Left ventricle myocardium superior (tissue), 1 donor: ENCODE measurements around the gene CMIP. TPM values are rescaled to one million over a fixed set of nuclear protein-coding genes. Genes with fewer than 3 reads are reported as not detected.

Experiments
- ATAC-seq: fragments of 200-7000 bp; cut with Tn5 transposase; one replicate; pipeline ENCODE4 v1.9.1; 2020; ENCODE audit warnings: mild to moderate bottlenecking, moderate library complexity
- DNase-seq: peaks from one replicate; pipeline ENCODE4 v3.0.0-alpha.2; 2020
- intact Hi-C: fragments of 100-400 bp; cut with micrococcal nuclease; formaldehyde crosslinking; loops from one replicate; pipeline ENCODE4 v1.11.0; 2022
- total RNA-seq: library from RNA; stranded (reverse); fragmentation: NEBNext Ultra II Directional; extraction: Animal tissue kit (Norgen Biotek cat#: 25700); gene quantifications from one replicate; pipeline ENCODE4 v1.2.1, GENCODE V29; 2021
- donor health status: DM: no; HTN: yes; CAD: no; lungs with severe emphysema.

Gene CMIP
- total RNA-seq, 1 donor from 2014 or later, result 9.7 TPM

DNA sequence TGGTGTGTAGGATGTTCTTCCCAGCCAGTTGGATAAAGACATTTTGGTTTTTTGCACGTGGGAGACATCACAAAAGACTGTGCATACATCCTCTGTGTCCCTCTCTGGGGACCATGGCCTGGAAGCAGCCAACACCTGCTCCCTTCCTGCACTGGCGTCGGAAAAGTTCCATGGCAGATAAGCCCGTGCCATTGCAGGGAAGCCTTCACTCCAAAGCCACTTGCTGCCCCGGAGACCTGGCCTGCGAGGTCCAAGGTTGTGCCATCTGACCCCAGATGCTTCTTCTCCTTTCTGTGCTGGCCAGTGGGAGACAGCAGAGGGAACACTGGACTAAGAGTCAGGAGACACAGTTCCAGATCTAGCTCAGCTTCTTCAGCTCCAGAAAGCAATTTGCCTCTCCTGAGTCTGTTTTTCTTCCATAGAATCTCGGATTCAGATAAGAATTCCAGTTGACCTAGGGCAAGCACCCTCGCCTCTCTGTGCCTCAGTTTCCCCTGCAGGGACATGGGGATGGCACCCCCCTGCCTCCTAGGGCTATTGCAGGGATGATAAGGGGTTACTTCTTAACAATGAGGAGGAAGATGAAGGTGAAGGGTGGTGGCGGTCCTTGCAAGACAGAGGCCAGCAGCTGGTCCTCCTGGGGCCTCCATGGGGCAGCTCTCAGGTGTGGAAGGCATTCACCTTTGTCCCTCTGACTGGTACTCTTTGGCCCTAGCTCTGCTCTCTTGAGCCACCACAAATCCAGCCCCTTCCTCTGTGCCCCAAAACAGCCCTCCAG, 134.2 kb downstream of the CMIP start:
- intact Hi-C loops, result no loop called here
- DNase-seq (no peak), ATAC-seq (no peak)

DNA sequence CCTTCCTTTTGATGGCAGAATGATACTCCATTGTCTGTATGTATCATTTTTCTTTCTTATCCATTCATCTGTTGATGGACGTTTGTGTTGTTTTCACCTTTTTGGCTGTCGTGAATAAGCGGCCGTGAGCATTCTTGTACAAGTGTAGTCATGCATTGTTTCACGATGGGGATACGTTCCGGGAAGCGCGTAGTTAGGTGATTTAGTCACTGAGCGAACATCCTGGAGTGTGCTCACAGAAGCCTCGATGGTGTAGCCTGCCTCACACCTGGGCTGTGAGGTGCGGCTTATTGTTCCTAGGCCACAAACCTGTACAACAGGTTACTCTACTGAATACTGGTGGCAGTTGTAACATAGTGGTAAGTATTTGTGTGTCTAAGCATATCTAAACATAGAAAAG, 136.5 kb downstream of the CMIP start:
- no peak for DNase-seq
- intact Hi-C loops, result no loop called here
- ATAC-seq, result no peak

DNA sequence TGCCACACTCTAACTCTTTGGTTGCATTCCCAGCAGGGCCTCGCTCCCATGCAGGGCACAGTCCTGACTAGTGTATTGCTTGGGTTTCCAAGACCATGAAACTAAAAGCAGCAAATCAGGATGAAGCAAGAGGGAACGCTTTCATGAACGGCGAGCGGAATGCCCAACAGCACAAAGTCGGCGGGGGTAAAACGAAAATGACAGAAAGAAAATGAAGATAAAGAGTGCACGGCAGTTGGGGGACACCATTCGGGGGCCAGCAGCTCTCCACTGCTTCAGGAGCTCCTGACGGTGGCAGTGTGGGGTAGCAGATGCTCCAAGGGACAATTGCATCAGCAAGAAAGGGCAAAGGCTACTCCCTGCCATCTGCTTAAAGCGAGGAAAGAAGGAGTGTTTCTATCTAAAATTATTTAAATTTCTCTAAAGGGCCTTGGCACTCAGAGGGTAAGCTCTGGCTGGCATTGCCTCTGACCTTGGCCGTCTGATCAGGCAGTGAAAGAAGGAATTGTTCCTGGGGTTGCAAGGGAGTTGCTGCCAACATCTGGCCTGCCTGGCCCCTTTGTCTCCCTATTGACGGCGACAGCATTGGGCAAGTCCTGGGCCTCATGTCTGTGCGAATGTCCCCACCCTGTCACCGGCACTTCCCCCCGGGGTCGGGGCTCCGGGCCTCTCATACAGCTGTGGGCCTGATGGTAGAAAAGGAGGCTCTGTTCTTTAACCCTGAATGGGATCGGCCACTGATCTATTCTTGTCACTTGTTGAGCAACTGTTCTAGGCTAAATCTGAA, 138.2 kb downstream of the CMIP start:
- intact Hi-C loops, result no loop called here
- peak; percentile 66 for ATAC-seq
- DNase-seq, result no peak

GRCh38 chr16:81583893-81584631, 139.5 kb downstream of the CMIP start:
- intact Hi-C loops, result no loop called here
- ATAC-seq, result no peak
- DNase-seq, result no peak

GRCh38 chr16:81585785-81586184, 141.2 kb downstream of the CMIP start:
- ATAC-seq (no peak), DNase-seq (no peak)
- intact Hi-C loops, result no loop called here

GRCh38 chr16:81586417-81586816, 141.8 kb downstream of the CMIP start:
- DNase-seq (no peak), ATAC-seq (no peak)
- intact Hi-C loops, result no loop called here

DNA sequence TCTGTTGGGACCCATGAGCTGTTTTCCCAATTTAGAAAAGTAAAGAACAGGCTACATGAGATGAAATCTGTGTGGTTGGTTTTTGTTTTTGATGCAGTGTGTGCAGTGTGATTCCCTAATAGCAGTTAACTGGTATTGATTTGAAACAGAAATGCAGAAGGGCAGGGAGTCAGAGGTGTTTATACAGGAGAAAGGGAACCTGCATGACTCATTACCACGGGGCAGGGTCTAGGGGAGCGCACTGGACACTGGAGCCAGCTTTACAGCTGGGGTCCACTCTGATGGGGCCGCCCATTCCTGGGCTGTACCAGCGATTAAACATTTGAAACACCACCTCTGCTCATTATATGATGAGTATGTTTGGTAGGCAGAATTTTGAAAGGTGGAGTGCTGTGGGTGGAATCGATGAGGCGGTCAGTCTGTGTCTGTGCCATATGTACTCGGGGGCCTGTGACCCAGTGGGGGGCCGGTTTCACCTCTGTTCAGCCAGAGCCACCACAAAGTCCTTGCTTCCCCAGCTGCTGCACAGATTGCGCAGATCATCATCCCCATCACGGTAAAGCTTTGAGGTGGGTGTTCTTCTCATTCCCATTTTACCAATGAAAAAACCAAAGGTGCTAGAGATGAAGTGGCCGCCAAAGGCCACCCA, 142.5 kb downstream of the CMIP start:
- intact Hi-C loops, result no loop called here
- no peak for ATAC-seq
- DNase-seq, result no peak

- no peak for ATAC-seq
- intact Hi-C loops, result no loop called here
- DNase-seq, result no peak
Observed at GRCh38 chr16:81587626-81588160, 143.1 kb downstream of the CMIP start.

DNA sequence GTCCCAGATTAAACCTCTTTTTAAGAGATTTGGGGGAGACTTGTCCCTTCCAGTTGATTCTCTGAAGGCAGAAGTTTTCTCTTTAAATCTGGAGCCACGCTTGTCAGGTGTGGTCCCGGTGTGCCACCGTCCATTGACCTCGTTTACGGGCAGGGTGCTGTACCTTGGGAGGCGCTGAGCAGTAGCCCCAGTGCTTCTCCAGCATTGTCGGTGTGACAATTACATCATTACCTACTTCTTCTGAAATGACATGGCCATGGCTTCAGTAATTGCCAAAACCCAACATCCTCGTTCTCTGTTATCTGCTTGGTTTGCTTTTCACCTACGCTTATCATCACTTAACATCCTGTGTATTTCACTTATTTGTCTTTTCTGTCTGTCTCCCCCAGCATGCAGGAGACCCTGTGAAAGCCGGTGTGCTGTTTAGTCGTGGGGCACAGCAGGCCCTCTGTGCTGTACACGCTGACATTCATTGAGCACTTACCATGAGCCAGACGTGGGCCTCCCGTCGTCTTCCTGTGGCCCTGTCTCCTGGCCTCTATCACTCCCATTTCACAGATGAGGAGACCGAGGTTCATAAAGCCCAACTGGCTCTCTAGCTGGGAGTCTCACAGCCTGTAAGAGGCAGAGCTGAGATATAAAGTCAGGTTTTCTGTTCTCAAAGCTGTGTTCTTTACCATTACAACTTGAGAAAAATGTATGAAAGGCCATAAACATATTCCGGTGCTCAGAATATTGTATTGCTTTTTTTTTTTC, 143.9 kb downstream of the CMIP start:
- intact Hi-C loops, result no loop called here
- DNase-seq (no peak), ATAC-seq (no peak)

- ATAC-seq, result no peak
- DNase-seq, result no peak
- intact Hi-C loops, result no loop called here
Observed at GRCh38 chr16:81589975-81590650, 145.5 kb downstream of the CMIP start.

DNA sequence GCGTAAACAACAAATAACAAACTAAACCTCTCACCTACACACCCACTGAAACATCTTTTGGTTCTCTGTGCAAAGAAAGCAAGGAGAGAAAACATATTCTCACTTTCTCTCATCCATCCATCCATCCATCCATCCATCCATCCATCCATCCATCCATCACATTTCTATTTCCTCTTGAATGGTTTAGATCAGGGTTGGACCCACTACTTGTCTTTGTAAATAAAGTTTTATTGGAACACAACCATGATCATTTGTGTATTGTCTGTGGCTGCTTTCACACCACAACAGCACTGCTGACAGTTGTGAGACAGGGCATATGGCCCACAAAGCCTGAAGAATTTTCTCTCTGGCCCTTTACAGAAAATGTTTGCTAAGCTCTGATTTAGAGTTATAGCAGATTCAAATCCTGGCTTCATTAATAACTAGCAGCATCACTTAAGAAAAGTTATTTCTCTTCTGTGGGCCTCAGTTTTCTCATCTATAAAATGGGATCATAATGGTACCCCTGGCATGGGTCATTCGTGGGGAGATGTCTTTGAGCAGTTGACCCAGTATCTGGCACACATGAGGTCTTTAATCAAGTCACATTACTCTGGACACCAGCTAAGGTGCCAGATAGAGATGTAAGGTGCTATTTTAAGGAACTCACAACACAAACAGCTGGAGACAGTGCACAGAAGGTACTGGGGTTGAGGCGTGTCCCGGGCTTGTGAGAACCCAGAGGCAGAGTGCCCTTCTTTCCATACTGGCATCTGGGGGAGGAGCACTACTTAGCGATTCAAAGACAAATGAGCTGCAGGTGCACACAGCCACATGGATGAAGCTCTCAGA, 146.3 kb downstream of the CMIP start:
- intact Hi-C loops, result no loop called here
- ATAC-seq, result peak; percentile 93

GRCh38 chr16:81591545-81591870, 146.9 kb downstream of the CMIP start:
- DNase-seq (no peak), ATAC-seq (no peak)
- intact Hi-C loops, result no loop called here

More for the DNA sequence above, 146.3 kb downstream of the CMIP start:
- DNase-seq, result no peak

DNA sequence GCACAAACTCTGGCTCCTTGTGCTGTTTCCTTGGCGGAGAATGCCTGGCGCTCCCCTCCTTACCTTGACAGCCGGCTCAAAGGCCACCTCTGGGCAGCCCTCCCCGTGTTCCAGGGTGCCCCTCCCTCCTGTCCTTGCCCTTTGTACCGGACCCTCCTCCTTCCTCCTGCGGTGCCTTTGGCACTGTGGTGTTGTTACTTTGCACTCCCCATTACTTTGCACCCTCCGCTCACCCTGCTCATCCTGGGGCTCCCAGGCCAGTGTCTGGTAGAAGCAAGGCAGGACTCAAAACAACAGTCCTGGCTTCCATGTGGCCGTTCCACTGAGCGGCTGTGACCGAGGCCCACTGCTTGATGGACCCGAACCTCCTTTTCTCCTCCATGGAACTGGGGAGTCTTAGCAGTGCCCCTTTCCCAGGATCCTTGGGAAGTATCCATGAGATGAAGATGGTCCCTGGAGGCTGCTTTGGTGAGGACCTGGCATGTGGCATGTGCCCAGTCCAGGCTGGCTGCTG, 147.8 kb downstream of the CMIP start:
- ATAC-seq (no peak), DNase-seq (no peak)
- intact Hi-C loops, result no loop called here

- DNase-seq (no peak), ATAC-seq (no peak)
- intact Hi-C loops, result no loop called here
Observed at GRCh38 chr16:81593481-81593880, 148.9 kb downstream of the CMIP start.

GRCh38 chr16:81595629-81596292, 151.2 kb downstream of the CMIP start:
- DNase-seq (no peak), ATAC-seq (no peak)
- intact Hi-C loops, result no loop called here

DNA sequence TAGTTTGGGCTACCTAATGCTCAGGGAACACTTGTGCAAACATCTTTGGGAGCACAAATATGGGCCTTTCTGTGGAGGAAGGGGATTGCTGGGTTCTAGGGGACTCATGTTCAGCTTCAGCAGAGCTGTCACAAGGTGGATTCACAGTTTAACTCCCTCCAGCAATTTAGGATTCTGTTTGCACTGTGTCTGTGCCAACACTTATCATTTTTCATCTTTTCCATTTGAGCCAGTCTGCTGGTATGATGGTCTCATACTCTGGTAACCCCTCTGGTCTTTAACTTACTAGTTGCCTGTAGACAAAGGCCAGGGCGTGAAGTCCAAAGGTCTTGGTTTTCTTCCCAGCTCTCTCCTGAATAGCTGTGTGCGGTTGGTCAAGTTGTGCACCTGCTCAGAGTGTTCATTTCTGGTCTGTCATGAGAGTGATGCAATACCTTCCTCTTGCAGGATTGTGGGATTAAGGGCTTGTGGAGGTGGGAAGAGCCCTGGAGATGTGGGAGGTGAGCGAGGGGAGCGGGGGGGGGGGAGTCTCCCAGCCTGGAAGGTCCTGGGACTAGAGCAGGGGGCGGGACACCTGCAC, 152.6 kb downstream of the CMIP start:
- ATAC-seq, result no peak
- intact Hi-C loops, result no loop called here
- DNase-seq, result no peak
